ENCODE data around the gene TIGD7.
A peak's percentile ranks its signal among the peaks of the same experiment; 100 is the strongest.
"Not testable (repeated sequence)": the region's sequence is repeated elsewhere in the genome, so short reads cannot be mapped to it uniquely, and the experiment has no call there.

The TIGD7 gene

GRCh38 chr16:3282103-3282729, 23.0 kb downstream of the TIGD7 start:
- no peak for DNase-seq (ENCODE audit: low read depth)

- no peak for DNase-seq (ENCODE audit: low read depth)
These were observed 23.9 kb downstream of the TIGD7 start for GRCh38 chr16:3281222-3281820.

GRCh38 chr16:3276679-3277078, 28.6 kb downstream of the TIGD7 start:
- DNase-seq (ENCODE audit: low read depth): no peak

- no peak for DNase-seq (ENCODE audit: low read depth)
These were observed 30.3 kb downstream of the TIGD7 start for GRCh38 chr16:3274947-3275346.

- no peak for DNase-seq (ENCODE audit: low read depth)
These were observed 30.7 kb downstream of the TIGD7 start for GRCh38 chr16:3274490-3274889.

GRCh38 chr16:3271281-3271680, 33.9 kb downstream of the TIGD7 start:
- DNase-seq (ENCODE audit: low read depth): not testable (repeated sequence)

- DNase-seq (ENCODE audit: low read depth): not testable (repeated sequence)
These were observed 34.5 kb downstream of the TIGD7 start for GRCh38 chr16:3270718-3271117.

- no peak for DNase-seq (ENCODE audit: low read depth)
These were observed 36.9 kb downstream of the TIGD7 start for GRCh38 chr16:3268294-3268693.

- no peak for DNase-seq (ENCODE audit: low read depth)
These were observed 38.2 kb downstream of the TIGD7 start for GRCh38 chr16:3266873-3267537.

- DNase-seq (ENCODE audit: low read depth): peak; percentile 87
These were observed 40.8 kb downstream of the TIGD7 start for GRCh38 chr16:3264137-3265036.

- DNase-seq (ENCODE audit: low read depth): no peak
These were observed 42.7 kb downstream of the TIGD7 start for GRCh38 chr16:3262517-3262916.

- no peak for DNase-seq (ENCODE audit: low read depth)
These were observed 45.4 kb downstream of the TIGD7 start for GRCh38 chr16:3259836-3260235.

- no peak for DNase-seq (ENCODE audit: low read depth)
These were observed 48.3 kb downstream of the TIGD7 start for GRCh38 chr16:3256866-3257465.

GRCh38 chr16:3256146-3256865, 48.9 kb downstream of the TIGD7 start, which contains the start of gene MEFV:
MEFV (minus strand) TSS chr16:3256633; CDS start chr16:3256587, 46 bp downstream.
- no peak for DNase-seq (ENCODE audit: low read depth)

GRCh38 chr16:3254309-3254708, 50.9 kb downstream of the TIGD7 start:
- DNase-seq (ENCODE audit: low read depth): no peak

- no peak for DNase-seq (ENCODE audit: low read depth)
These were observed 52.3 kb downstream of the TIGD7 start for GRCh38 chr16:3252967-3253366.

- no peak for DNase-seq (ENCODE audit: low read depth)
These were observed 55.8 kb downstream of the TIGD7 start for GRCh38 chr16:3249451-3249850.

GRCh38 chr16:3249020-3249419, 56.2 kb downstream of the TIGD7 start:
- DNase-seq (ENCODE audit: low read depth): no peak

All from activated T-helper 1 cell treated with Interleukin-2 at 50 U/mL for 16 hours (primary cell).